CD1c-positive myeloid dendritic cell (primary cell): Measurements from ENCODE around the gene UPF3B.
"Not testable (repeated sequence)": the region's sequence is repeated elsewhere in the genome, so short reads cannot be mapped to it uniquely, and the experiment has no call there.

ENCODE experiments used
- DNase-seq: peaks from one replicate; pipeline ENCODE4 v3.0.0-alpha.2; 2016; ENCODE audit errors: extremely low spot score

Gene UPF3B

GRCh38 chrX:119852382-119853353, at the start of gene UPF3B:
TSS of gene UPF3B (minus strand) at chrX:119852963. CDS start at chrX:119852928, 35 bp downstream.
- peak; percentile 97 for DNase-seq

GRCh38 chrX:119900976-119901375, 48.2 kb upstream of the UPF3B start:
- no peak for DNase-seq

GRCh38 chrX:119899125-119899524, 46.4 kb upstream of the UPF3B start:
- peak; percentile 80 for DNase-seq

- DNase-seq = no peak
Observed at GRCh38 chrX:119895843-119896326, 43.1 kb upstream of the UPF3B start, which contains the start of gene AKAP14. TSS of gene AKAP14 (plus strand) at chrX:119895893. CDS start at chrX:119903224, 7,331 bp downstream.

GRCh38 chrX:119891961-119892692, 39.4 kb upstream of the UPF3B start:
- DNase-seq = not testable (repeated sequence)

GRCh38 chrX:119890626-119891025, 37.9 kb upstream of the UPF3B start:
- not testable (repeated sequence) for DNase-seq

GRCh38 chrX:119887721-119888425, 35.1 kb upstream of the UPF3B start:
- peak; percentile 66 for DNase-seq

GRCh38 chrX:119885554-119886428, 33.0 kb upstream of the UPF3B start:
- no peak for DNase-seq

- DNase-seq = peak; percentile 44
Observed at GRCh38 chrX:119880552-119881437, 28.0 kb upstream of the UPF3B start.

- DNase-seq = no peak
Observed at GRCh38 chrX:119880076-119880475, 27.3 kb upstream of the UPF3B start.

- no peak for DNase-seq
Observed at GRCh38 chrX:119878740-119879139, 26.0 kb upstream of the UPF3B start.

GRCh38 chrX:119871599-119872395, 19.0 kb upstream of the UPF3B start, which contains the start of the genes NDUFA1 and RNF113A:
TSS of gene NDUFA1 (plus strand) at chrX:119871832. CDS start at chrX:119871912, 80 bp downstream.
TSS of gene RNF113A (minus strand) at chrX:119871733. CDS start at chrX:119871613, 120 bp downstream.
- DNase-seq = peak; percentile 91

- DNase-seq = peak; percentile 55
Observed at GRCh38 chrX:119871245-119871598, 18.5 kb upstream of the UPF3B start.

- DNase-seq = peak; percentile 22
Observed at GRCh38 chrX:119870626-119871131, 17.9 kb upstream of the UPF3B start.

GRCh38 chrX:119853444-119853843, 681 bp upstream of the UPF3B start:
- no peak for DNase-seq

GRCh38 chrX:119833905-119834304, 18.9 kb downstream of the UPF3B start:
- DNase-seq = no peak

- DNase-seq = no peak
Observed at GRCh38 chrX:119828446-119828845, 24.3 kb downstream of the UPF3B start.

GRCh38 chrX:119826399-119826959, 26.3 kb downstream of the UPF3B start:
- DNase-seq = peak; percentile 37
